SJSA1 (cell line): ENCODE measurements around the gene PACRG. TPM values are rescaled to one million over a fixed set of nuclear protein-coding genes. Genes with fewer than 3 reads are reported as not detected.

ENCODE experiments used
- DNase-seq, 2 experiments: peaks; one replicate each; pipeline ENCODE4 v3.0.0-alpha.2; 2015 to 2020; ENCODE audit warnings: low spot score in 2 of 2, low read depth in 1 of 2
- H3K27ac ChIP-seq: fragments of 250-450 bp; sonication (Bioruptor Pico); 2 replicates; pipeline ENCODE4 v1.5.1; 2020; ENCODE audit warnings: mild to moderate bottlenecking, moderate library complexity
- H3K27me3 ChIP-seq: fragments of 250-450 bp; sonication (Bioruptor Pico); replicated peaks from 2 replicates; pipeline ENCODE4 v1.5.1; 2020; ENCODE audit warnings: mild to moderate bottlenecking, moderate library complexity
- H3K36me3 ChIP-seq: fragments of 250-450 bp; sonication (Bioruptor Pico); 2 replicates; pipeline ENCODE4 v1.5.1; 2020; ENCODE audit warnings: mild to moderate bottlenecking
- H3K4me1 ChIP-seq: fragments of 250-450 bp; sonication (Bioruptor Pico); replicated peaks from 2 replicates; pipeline ENCODE4 v1.6.1; 2021; ENCODE audit warnings: mild to moderate bottlenecking
- H3K4me3 ChIP-seq: fragments of 250-450 bp; sonication (Bioruptor Pico); 2 replicates; pipeline ENCODE4 v1.5.1; 2020; ENCODE audit warnings: mild to moderate bottlenecking
- H3K9me3 ChIP-seq: fragments of 250-450 bp; sonication (Bioruptor Pico); replicated peaks from 2 replicates; pipeline ENCODE4 v1.5.1; 2020; ENCODE audit warnings: mild to moderate bottlenecking
- total RNA-seq: library from RNA; depleted of rRNA; stranded (reverse); fragments of >200 nt; shearing (Covaris generic); gene quantifications from 2 replicates; pipeline ENCODE4 v1.2.3, GENCODE V29; 2014

The PACRG gene
- total RNA-seq, 1 experiment from 2014 or later, result not detected

DNA sequence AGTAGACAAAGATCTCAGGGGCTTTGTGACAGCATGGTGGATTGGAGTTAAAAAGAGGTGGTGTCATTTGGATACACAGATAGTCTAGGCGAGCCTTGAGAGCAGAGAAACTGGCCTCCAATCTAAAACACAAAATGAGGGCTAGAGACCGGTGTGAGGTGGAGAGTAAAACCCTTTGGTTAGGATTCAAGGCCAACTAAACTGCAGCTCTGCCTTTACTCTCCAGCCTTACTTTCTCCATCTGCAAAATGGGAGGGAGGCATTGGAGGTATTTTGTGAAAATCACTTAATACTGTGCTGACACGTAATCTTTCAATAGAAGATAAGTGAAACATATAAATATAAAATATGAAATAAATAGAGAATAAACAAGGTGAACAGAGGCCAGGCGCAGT is 597.6 kb downstream of the PACRG start:
- H3K4me1 ChIP-seq, result peaks cover 24% of the 10 kb centered on the region
- no peaks in the 10 kb centered on the region for H3K27me3 ChIP-seq
- H3K27ac ChIP-seq, result peak overlapping the region; percentile 80
- no peak overlapping the region for H3K4me3 ChIP-seq
- no peaks in the 10 kb centered on the region; the same call in 1 of the 2 replicates for H3K9me3 ChIP-seq
- no peak for DNase-seq
- H3K36me3 ChIP-seq, result no peaks in the 10 kb centered on the region

DNA sequence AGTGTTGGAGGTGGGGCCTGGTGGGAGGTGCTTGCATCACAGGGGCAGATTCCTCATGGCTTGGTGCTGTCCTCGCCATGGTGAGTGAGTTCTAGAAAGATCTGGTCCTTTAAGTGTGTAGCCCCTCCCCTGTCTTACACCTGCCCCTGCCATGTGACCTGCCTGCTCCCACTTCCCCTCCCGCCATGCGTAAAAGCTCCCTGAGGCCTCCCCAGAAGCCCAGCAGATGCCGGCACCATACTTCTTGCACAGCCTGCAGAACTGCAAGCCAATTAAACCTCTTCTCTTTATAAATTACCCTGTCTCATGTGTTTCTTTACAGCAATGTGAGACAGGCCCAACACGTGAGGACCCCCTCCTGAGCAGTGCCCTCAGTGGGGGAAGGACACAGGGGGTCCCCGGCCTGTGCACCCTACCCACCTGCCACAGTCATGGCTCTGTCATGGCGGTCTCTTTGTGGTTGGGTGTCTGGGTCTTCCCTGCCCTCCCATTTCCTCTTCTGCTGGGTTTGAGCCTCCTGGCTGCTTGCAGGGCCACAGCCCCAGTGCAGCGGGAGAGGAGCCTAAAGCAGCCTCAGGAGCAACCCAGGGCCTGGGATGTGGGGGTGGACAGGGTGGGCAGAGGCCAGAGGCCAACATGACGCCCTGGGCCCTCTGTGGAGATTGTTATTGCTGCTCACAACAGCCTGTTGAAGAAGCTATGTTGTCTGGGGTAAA is 599.5 kb downstream of the PACRG start:
- Histone ChIP-seq H3K9me3 (no peaks in the 10 kb centered on the region; the same call in 1 of the 2 replicates), H3K27ac (no peak overlapping the region), H3K36me3 (no peaks in the 10 kb centered on the region), H3K4me3 (no peak overlapping the region), H3K27me3 (no peaks in the 10 kb centered on the region), H3K4me1 (peaks cover 24% of the 10 kb centered on the region)
- DNase-seq, result no peak

DNA sequence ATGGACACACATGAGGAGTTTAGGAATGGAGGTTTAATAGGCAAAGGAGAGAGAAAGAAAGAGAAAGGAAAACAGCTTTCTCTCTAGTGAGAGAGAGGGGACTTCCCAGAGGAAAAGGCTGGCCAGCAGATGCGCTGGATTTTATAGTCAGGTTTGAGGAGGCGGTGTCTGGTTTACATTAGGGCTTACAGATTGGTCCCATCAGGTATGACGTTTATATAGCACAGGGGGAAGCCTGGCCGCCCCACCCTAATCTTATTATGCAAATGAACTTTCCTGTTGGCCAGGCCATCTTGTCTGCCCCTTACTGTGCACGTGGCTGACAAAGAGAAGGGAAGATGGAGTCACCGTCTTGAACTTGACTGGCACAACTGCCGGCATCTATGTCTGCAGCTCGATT is 600.1 kb downstream of the PACRG start:
- DNase-seq, result no peak
- no peaks in the 10 kb centered on the region; the same call in 1 of the 2 replicates for H3K9me3 ChIP-seq
- H3K4me3 ChIP-seq, result no peak overlapping the region
- no peak overlapping the region for H3K27ac ChIP-seq
- no peaks in the 10 kb centered on the region for H3K36me3 ChIP-seq
- H3K4me1 ChIP-seq, result peaks cover 29% of the 10 kb centered on the region
- H3K27me3 ChIP-seq, result no peaks in the 10 kb centered on the region

GRCh38 chr6:163328411-163328810 is 600.6 kb downstream of the PACRG start:
- peaks cover 33% of the 10 kb centered on the region for H3K4me1 ChIP-seq
- H3K36me3 ChIP-seq, result no peaks in the 10 kb centered on the region
- H3K4me3 ChIP-seq, result no peak overlapping the region
- H3K27ac ChIP-seq, result no peak overlapping the region
- no peaks in the 10 kb centered on the region; the same call in 1 of the 2 replicates for H3K9me3 ChIP-seq
- no peaks in the 10 kb centered on the region for H3K27me3 ChIP-seq
- DNase-seq, result no peak

DNA sequence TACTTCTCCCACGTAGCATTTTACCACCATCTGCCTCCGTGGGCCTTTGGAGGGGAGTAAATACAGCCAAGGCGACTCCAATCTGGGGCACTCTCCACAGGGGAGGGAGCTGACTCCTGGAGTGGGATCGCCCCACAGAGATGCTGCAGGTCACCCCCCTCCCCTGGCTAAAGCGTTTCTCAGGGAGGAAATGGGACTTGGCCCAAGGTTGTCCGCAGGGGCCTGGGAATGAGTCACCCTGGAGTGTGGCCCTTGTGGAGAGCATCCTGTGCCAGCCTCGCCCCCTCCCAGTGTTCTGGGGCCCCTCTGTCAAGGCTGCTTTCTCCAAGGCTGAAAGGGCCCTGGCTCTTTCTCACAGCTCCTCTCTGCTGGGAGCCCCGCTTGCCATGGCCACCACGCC is 602.2 kb downstream of the PACRG start:
- Histone ChIP-seq H3K36me3 (no peaks in the 10 kb centered on the region), H3K27me3 (no peaks in the 10 kb centered on the region), H3K9me3 (no peaks in the 10 kb centered on the region; the same call in 1 of the 2 replicates), H3K27ac (no peak overlapping the region), H3K4me3 (no peak overlapping the region), H3K4me1 (peaks cover 20% of the 10 kb centered on the region)
- DNase-seq, result no peak

GRCh38 chr6:163331245-163331644 is 603.5 kb downstream of the PACRG start:
- no peak overlapping the region for H3K27ac ChIP-seq
- DNase-seq, result no peak
- no peak overlapping the region for H3K4me3 ChIP-seq
- H3K27me3 ChIP-seq, result no peaks in the 10 kb centered on the region
- no peaks in the 10 kb centered on the region for H3K9me3 ChIP-seq
- peaks cover 8% of the 10 kb centered on the region; the same call in 1 of the 2 replicates for H3K4me1 ChIP-seq
- no peaks in the 10 kb centered on the region for H3K36me3 ChIP-seq

DNA sequence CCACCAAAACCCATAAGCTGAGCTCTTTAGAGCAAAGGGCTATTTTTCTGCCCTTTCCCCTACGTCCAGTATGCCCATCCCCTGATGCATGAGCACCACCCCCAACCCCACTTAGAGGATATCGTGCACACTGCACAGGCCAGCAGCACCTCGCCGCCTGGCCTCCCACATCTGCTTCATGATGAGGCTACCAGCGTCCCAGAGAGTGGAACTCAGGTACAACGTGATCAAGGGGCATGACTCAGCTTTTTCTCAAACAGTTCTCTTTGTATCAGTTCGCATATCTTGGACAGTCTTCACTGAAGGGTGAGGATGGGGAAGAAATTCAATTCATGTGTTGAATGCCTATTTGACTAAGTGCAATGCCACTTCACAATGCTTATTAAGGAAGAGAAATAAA is 604.8 kb downstream of the PACRG start:
- no peak for DNase-seq
- Histone ChIP-seq H3K4me3 (no peak overlapping the region), H3K36me3 (no peaks in the 10 kb centered on the region), H3K4me1 (0 out of 2 replicates have a peak, but pooled peaks cover 8% of the 10 kb centered on the region), H3K27me3 (no peaks in the 10 kb centered on the region), H3K9me3 (no peaks in the 10 kb centered on the region), H3K27ac (no peak overlapping the region)

GRCh38 chr6:163333038-163333437 is 605.3 kb downstream of the PACRG start:
- peak in 1 of 2 experiments; percentile 31 for DNase-seq
- Histone ChIP-seq H3K27ac (no peak overlapping the region), H3K4me3 (no peak overlapping the region), H3K9me3 (no peaks in the 10 kb centered on the region), H3K36me3 (no peaks in the 10 kb centered on the region), H3K4me1 (peaks cover 8% of the 10 kb centered on the region; the same call in 1 of the 2 replicates), H3K27me3 (no peaks in the 10 kb centered on the region)

GRCh38 chr6:163333701-163334663 is 606.2 kb downstream of the PACRG start:
- no peak overlapping the region for H3K4me3 ChIP-seq
- no peak for DNase-seq
- H3K27ac ChIP-seq, result no peak overlapping the region
- no peaks in the 10 kb centered on the region for H3K9me3 ChIP-seq
- H3K27me3 ChIP-seq, result no peaks in the 10 kb centered on the region
- H3K4me1 ChIP-seq, result peaks cover 18% of the 10 kb centered on the region
- H3K36me3 ChIP-seq, result no peaks in the 10 kb centered on the region

DNA sequence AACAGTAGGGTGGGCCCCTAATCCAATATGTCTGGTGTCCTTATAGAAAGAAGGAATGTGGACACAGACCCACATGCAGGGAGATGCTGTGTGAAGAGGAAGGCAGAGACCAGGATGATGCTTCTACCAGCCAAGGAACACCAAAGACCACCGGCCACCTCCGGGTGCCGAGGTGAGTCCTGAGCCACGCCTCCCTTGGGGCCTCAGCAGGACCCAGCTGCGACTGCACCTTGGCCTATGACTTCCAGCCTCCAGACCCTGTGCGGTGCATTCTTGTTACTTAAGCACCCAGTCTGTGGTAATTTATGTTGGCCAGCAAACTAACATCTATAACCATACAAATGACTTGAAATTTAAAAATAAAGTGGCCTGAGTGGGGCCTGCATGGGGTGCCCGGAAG is 607.3 kb downstream of the PACRG start:
- H3K36me3 ChIP-seq, result no peaks in the 10 kb centered on the region
- DNase-seq, result no peak
- H3K4me3 ChIP-seq, result no peak overlapping the region
- no peaks in the 10 kb centered on the region for H3K9me3 ChIP-seq
- H3K27ac ChIP-seq, result no peak overlapping the region
- H3K4me1 ChIP-seq, result peaks cover 25% of the 10 kb centered on the region
- no peaks in the 10 kb centered on the region for H3K27me3 ChIP-seq

- Histone ChIP-seq H3K9me3 (no peaks in the 10 kb centered on the region), H3K4me1 (peaks cover 25% of the 10 kb centered on the region), H3K27ac (no peak overlapping the region), H3K36me3 (no peaks in the 10 kb centered on the region), H3K27me3 (no peaks in the 10 kb centered on the region), H3K4me3 (no peak overlapping the region)
- no peak for DNase-seq
Observed at GRCh38 chr6:163335671-163336545, 608.1 kb downstream of the PACRG start.

- H3K36me3 ChIP-seq, result no peaks in the 10 kb centered on the region
- no peaks in the 10 kb centered on the region for H3K27me3 ChIP-seq
Observed at GRCh38 chr6:163336961-163337360, 609.2 kb downstream of the PACRG start.

GRCh38 chr6:163337958-163338357 is 610.2 kb downstream of the PACRG start:
- no peak overlapping the region for H3K4me3 ChIP-seq
- H3K27ac ChIP-seq, result no peak overlapping the region
- no peaks in the 10 kb centered on the region for H3K9me3 ChIP-seq
- no peak for DNase-seq
- H3K27me3 ChIP-seq, result no peaks in the 10 kb centered on the region
- H3K36me3 ChIP-seq, result no peaks in the 10 kb centered on the region
- peaks cover 19% of the 10 kb centered on the region for H3K4me1 ChIP-seq

More at GRCh38 chr6:163336961-163337360, 609.2 kb downstream of the PACRG start:
- no peak overlapping the region for H3K4me3 ChIP-seq
- no peaks in the 10 kb centered on the region for H3K9me3 ChIP-seq
- no peak overlapping the region for H3K27ac ChIP-seq
- peaks cover 25% of the 10 kb centered on the region for H3K4me1 ChIP-seq
- DNase-seq, result no peak
